ENCODE data around the gene EHD2.
"Not testable (repeated sequence)": the region's sequence is repeated elsewhere in the genome, so short reads cannot be mapped to it uniquely, and the experiment has no call there.

Gene EHD2

GRCh38 chr19:47754206-47755064, 41.2 kb downstream of the EHD2 start:
- no peak for DNase-seq

GRCh38 chr19:47755065-47755761, 42.0 kb downstream of the EHD2 start:
- DNase-seq = no peak

- DNase-seq = no peak
Measured at GRCh38 chr19:47755762-47756626, 42.8 kb downstream of the EHD2 start.

GRCh38 chr19:47756627-47756929, 43.4 kb downstream of the EHD2 start:
- no peak for DNase-seq

GRCh38 chr19:47756953-47757608, 43.9 kb downstream of the EHD2 start:
- no peak for DNase-seq

GRCh38 chr19:47757617-47758442, 44.6 kb downstream of the EHD2 start:
- no peak for DNase-seq

GRCh38 chr19:47758443-47758804, 45.2 kb downstream of the EHD2 start:
- no peak for DNase-seq

- DNase-seq = no peak
Measured at GRCh38 chr19:47760632-47760999, 47.4 kb downstream of the EHD2 start.

- no peak for DNase-seq
Measured at GRCh38 chr19:47761566-47761965, 48.3 kb downstream of the EHD2 start.

- no peak for DNase-seq
Measured at GRCh38 chr19:47762151-47762550, 48.9 kb downstream of the EHD2 start.

GRCh38 chr19:47762615-47763308, 49.5 kb downstream of the EHD2 start:
- no peak for DNase-seq

GRCh38 chr19:47764705-47765104, 51.5 kb downstream of the EHD2 start:
- not testable (repeated sequence) for DNase-seq

GRCh38 chr19:47765523-47766358, 52.5 kb downstream of the EHD2 start:
- DNase-seq = peak; percentile 58

GRCh38 chr19:47766359-47766620, 53.1 kb downstream of the EHD2 start:
- no peak for DNase-seq

GRCh38 chr19:47766670-47767069, 53.4 kb downstream of the EHD2 start:
- DNase-seq = no peak

GRCh38 chr19:47767349-47767748, 54.1 kb downstream of the EHD2 start:
- DNase-seq = no peak

GRCh38 chr19:47768604-47769003, 55.4 kb downstream of the EHD2 start:
- DNase-seq = no peak

GRCh38 chr19:47769534-47769933, 56.3 kb downstream of the EHD2 start:
- DNase-seq = no peak

GRCh38 chr19:47771291-47771690, 58.1 kb downstream of the EHD2 start:
- DNase-seq = not testable (repeated sequence)

- DNase-seq = no peak
Measured at GRCh38 chr19:47776568-47776967, 63.3 kb downstream of the EHD2 start.

Data from stimulated activated CD4-positive, alpha-beta T cell treated with anti-CD3 and anti-CD28 coated beads, Interleukin-15, amount 100 ng/mL, for 24 hours (primary cell).